Stimulated activated CD8-positive, alpha-beta memory T cell treated with anti-CD3 and anti-CD28 coated beads, Interleukin-7, amount 100 ng/mL, for 4 hours (primary cell): ENCODE measurements around the gene KLHL18.
"Not testable (repeated sequence)": the region's sequence is repeated elsewhere in the genome, so short reads cannot be mapped to it uniquely, and the experiment has no call there.

ENCODE experiments used
- DNase-seq, 2 donors: peaks; one replicate each; pipeline ENCODE4 v3.0.0-alpha.2; 2020; ENCODE audit warnings: low read depth in 2 of 2

Gene KLHL18

GRCh38 chr3:47282424-47283192 is at the start of gene KLHL18, which contains the start of gene KIF9:
KLHL18 (plus strand) TSS chr3:47282944; CDS start chr3:47282966, 22 bp downstream.
KIF9 (minus strand) TSS chr3:47282799; CDS start chr3:47277374, 5,425 bp downstream.
- DNase-seq: peak; percentile 93

GRCh38 chr3:47238017-47238416 is 44.7 kb upstream of the KLHL18 start:
- no peak for DNase-seq

DNA sequence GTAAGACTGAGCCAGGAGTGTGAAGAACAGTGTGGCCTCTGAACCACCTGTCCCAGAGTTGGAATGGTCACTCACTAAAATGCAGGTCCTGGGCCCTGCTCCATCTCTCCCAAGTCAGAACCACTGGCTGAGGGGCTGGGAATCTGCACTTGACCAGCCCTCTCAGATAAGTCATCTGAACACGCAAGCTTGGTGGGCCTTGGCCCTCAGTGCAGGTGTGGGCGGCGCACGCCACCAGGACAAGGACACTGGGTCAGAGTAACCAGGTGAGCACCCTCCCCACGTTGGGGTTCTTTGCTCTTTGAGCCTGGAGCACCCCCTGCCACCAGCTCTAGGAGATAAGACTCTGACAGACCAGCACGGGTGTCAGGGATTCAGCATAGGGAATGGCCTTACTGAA is 42.8 kb upstream of the KLHL18 start:
- DNase-seq: no peak

DNA sequence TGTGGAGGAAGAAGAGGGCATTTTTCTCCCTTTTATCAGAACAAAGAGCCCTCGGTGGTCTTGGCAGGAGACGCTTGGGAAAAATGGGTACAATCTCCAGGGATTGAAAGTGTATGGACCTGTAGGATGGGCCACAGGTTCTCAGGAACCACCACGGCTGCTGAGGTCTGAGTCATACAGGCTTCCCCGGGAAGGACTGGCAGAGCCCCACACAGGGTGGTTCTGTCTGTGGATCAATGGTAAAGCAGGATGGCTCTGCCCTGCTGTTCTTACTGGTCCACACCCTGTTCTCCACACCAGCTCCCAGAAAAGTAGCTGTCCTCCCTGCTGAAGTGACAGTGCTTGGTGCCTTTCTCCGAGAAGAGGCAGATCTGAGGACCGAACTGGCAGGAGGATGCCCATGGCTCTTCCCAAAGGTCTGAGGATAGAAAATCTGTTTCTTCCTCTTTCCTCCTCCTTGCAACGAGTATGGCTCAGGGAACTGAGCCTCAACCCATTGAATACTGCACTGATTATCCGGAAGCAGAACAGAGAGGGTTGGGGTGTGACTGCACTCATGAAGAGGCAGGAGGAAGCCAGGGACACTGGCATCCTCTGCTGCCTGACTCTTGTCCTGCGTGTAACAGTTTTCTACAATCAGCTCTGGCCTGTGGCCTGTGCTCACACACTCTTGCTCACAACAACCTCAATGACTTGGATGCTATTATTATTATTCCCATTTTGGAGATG is 39.2 kb upstream of the KLHL18 start:
- DNase-seq: no peak

GRCh38 chr3:47244531-47245100 is 38.1 kb upstream of the KLHL18 start:
- DNase-seq: no peak

GRCh38 chr3:47245271-47245670 is 37.5 kb upstream of the KLHL18 start:
- no peak for DNase-seq

DNA sequence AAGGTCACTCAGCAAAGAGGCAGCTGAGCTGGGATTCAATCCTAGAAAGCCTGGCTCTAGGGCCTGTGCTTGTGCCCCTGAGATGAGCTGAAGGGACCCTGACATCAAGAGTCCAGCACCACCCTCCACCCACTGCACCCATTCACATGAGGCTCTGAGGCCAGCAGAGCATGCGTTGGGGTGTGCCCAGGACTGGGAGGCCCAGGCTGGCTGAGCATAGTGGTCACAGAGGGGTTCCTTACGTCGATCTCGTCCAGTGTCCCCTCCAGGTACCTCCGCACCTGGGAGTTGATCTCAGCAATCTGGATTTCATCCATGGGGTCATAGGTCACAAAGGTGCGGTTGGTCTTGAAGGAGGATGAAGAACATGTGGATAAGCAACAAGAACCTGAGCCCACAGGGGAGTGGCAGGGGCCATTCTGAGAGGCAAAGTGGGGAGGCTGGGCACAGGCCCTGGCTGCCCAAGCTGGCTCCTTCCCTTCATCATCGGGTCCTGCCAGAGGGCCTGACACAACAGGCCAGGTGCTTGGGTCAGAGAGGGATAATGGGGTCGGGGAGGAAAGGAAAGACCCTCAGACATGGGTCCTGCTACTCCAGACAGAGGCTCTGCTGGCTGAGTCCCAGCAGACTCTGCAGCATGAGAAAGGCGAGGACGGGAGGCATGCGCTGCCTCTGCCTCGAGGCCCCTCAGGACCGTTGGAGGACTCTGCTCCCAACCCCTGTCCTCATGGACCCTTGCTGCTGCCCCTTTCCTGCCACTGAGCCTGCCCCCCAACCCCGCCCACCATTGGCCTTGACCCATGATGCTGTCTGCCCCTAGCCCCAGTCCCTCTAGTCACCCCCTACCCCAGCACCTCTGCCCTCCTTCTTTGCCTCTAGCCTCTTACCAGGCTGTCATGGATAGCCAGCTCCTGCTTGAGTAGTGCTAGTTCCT is 35.3 kb upstream of the KLHL18 start:
- no peak for DNase-seq

DNA sequence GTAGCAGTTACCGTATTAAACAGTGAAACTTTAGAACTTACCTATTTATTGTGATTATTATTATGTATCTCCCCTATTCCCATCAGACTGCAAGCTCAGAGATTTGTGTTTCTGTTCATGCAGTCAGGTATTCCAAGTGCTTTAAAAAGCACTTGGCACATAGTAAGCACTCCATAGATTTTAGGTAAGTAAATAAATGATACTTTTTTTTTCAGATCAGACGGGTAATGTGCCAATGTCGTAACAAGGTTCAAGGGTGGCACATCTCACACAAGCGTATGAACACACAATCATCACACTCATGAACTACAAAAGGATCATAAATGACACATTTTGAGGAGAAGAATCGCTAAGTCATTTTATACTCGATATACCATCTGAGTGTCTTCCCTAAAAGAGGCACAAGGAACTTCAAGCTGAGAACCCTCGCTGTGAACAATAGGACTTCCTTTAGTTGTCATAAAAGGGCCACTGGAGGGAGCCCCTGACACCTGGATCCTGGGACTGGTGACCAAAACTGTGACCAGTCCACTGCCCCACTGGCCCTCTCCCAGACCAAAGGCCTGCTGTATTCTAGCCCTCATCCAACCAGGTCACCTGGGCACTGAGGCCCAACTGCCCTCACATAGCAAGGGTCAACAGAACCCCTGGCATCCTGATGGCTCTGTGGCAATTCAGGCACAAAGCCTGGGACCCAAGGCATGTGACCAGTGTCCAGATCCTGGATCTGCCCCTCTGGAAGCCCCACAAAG is 32.3 kb upstream of the KLHL18 start:
- no peak for DNase-seq

DNA sequence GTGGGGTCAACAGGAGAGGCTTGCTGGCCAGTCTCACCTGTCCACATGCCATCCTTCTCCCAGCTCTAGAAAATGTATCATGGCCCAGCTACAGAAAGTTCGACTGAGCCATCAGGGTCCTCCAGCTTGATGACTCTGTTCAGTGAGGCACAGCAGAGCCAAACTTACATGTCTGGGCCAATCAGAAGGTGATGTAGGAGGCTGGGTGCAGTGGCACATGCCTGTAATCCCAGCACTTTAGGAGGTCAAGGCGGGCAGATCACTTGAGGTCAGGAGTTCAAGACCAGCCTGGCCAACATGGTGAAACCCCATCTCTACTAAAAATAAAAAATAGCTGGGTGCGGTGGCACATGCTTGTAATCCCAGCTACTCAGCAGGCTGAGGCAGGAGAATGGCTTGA is 31.7 kb upstream of the KLHL18 start:
- not testable (repeated sequence) for DNase-seq

GRCh38 chr3:47251689-47252088 is 31.1 kb upstream of the KLHL18 start:
- DNase-seq: no peak

- not testable (repeated sequence) for DNase-seq
Observed at GRCh38 chr3:47256331-47256730, 26.4 kb upstream of the KLHL18 start.

DNA sequence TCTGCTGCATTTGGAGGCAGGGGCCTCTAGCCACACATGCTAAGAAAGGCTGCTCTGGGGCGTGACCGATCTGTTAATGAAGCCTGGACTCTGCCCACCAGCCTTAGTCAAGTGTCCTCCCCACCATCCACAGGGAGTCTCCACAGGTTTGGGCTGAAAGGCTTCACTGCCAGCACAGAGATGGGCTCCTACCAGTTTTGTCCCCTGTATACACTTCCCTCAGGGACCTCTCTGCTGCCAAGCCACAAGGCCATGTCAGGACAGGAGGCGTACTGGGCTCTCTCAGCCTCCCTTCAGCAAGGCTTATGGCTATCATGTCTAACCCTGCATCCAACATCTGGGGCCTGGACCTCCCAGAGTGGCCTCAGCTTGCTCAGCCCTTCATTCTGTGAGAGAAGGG is 23.6 kb upstream of the KLHL18 start:
- DNase-seq: no peak

GRCh38 chr3:47260605-47261004 is 22.1 kb upstream of the KLHL18 start:
- no peak for DNase-seq

- no peak for DNase-seq
Observed at GRCh38 chr3:47261301-47261700, 21.4 kb upstream of the KLHL18 start.

GRCh38 chr3:47265008-47265407 is 17.7 kb upstream of the KLHL18 start:
- no peak for DNase-seq

DNA sequence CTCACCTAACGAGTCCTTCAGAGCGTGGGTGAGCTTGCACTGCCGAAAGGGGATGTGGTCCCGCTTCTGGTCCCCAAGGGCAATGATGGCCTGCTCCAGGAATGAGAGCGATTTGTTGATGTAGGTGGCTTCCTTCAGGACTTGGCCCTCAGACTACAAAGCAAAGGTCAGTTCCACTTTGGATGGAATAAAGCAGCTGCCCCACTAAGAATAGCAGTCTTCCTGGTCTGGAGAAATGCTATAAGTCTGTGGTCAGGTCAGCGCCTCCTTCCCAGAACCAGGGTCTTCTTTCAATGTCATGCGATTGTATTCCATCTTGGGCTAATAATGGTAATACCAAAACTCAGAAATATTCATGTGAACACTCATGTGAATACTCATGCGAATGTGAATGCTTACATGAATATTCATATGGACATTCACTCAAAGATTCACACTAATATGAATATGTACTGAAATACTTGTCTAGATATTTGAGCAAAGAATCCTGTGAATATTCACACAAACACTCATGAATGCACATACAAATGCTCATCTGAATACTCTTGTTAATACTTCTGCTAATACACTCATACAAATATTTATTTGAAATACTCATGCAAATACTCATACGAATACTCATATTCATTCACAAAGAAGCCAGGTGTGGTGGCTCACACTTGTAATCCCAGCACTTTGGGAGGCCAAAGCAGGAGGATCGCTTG is 16.9 kb upstream of the KLHL18 start:
- DNase-seq: no peak

- DNase-seq: peak in 1 of 2 donors; percentile 24
Observed at GRCh38 chr3:47266709-47267489, 15.8 kb upstream of the KLHL18 start.

DNA sequence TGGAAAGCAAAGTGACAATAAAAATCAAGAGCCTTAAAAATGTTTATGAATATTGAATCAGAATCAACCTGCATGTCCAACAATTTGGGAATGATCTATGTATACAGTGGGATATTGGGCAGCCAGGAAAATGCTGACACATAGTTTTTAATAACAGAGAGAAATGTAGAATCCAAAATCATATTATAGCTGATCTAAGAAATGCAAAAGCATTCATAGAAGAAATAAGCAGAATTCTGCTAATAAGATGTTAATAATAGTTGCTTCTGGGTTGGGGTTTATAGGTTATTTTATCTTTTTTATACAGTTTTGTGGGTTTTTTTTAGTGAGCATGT is 15.3 kb upstream of the KLHL18 start:
- no peak for DNase-seq

DNA sequence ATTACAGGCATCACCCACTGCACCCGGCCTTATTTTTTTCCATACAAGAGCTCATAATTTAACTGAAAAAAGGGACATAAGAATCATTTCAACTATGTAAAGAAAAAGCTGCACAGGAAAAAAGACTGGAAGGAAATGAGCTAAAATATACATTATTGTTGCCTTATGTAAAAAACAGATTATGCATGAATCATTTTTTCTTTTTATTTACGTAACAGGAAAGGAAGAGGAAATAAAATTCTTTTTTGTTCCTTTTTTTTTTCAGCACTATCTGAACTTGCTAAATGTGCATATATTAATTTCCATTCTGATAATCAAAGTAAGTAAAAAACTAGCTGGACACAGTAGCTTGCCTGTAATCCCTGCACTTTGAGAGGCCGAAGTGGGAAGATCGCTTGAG is 12.2 kb upstream of the KLHL18 start:
- no peak for DNase-seq

- no peak for DNase-seq
Observed at GRCh38 chr3:47273564-47273963, 9.2 kb upstream of the KLHL18 start.
